ENCODE results near the gene TAPBP. TPM values are rescaled to one million over a fixed set of nuclear protein-coding genes. Genes with fewer than 3 reads are reported as not detected.

Gene TAPBP
- polyA plus RNA-seq, 3 donors = 138 to 228 (median 141) TPM

DNA sequence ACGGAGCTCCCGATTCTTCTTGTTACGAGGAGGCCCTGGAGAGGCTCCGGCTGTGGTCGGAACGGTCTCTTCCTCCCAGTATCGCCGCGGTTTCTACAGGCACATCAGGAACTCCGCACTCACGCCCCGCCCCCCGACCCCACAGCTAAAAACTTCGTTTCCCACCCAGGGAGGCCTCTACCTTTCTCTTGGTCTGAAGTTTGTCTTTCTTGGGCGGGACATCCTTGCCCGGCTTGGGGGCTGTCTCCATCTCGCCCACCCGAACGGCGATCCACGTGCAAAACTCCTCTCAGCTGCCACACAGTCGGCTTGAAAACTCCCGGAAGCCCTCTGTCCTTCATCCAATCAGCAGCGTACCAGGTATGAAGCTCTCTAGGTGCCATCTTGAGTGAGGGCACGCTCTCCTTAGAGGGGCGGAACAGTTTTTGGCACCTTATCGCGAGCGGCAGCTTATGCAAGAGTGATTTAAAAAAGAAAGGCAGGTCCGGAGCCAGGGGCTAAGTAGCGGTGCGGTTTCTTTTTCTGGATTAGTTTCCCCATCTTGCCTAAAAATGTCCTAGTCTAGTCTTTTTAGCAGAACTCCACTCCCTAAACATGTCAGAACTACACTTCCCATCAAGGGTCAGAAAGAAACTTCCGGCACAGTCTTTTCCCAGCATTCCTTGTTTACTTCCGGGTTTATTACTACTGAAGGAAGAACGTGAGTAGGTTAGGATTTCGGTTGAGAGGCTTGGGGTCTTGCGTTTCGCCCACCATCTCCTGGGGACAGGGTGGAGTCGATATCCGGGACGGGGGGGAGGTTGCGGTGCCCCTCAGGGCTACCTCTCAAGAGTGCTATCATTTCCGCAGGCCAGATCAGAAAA lies 24.7 kb downstream of the TAPBP start, which contains the start of the genes PFDN6 and WDR46:
PFDN6 (plus strand) TSS at position 681 of the 863 bp plus-strand sequence. CDS start 256 bp downstream, outside the sequence.
WDR46 (minus strand) TSS at position 319 of the 863 bp plus-strand sequence; CDS start at position 250, 69 bp downstream.
- no peaks in the 10 kb centered on the region for H3K9me3 ChIP-seq (replicated peaks in 1 of 2; ENCODE audit: control insufficient read depth in 1 of 2, insufficient read depth in 1 of 2, low read length in 2 of 2)
- under 1% methylated on average over 39 of the region's 43 CpGs for WGBS (ENCODE audit: insufficient coverage)
- H3K4me3 ChIP-seq (replicated peaks in 1 of 3; ENCODE audit: low read depth in 2 of 3, low read length in 3 of 3) = peak within 1 kb of the TSS; percentile 81 to 99 (median 82)
- TF ChIP-seq, protein P1, sequence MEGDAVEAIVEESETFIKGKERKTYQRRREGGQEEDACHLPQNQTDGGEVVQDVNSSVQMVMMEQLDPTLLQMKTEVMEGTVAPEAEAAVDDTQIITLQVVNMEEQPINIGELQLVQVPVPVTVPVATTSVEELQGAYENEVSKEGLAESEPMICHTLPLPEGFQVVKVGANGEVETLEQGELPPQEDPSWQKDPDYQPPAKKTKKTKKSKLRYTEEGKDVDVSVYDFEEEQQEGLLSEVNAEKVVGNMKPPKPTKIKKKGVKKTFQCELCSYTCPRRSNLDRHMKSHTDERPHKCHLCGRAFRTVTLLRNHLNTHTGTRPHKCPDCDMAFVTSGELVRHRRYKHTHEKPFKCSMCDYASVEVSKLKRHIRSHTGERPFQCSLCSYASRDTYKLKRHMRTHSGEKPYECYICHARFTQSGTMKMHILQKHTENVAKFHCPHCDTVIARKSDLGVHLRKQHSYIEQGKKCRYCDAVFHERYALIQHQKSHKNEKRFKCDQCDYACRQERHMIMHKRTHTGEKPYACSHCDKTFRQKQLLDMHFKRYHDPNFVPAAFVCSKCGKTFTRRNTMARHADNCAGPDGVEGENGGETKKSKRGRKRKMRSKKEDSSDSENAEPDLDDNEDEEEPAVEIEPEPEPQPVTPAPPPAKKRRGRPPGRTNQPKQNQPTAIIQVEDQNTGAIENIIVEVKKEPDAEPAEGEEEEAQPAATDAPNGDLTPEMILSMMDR (IDR thresholded peaks at IDR 0.05) = no peak
- peaks cover 42% of the 10 kb centered on the region for H4K20me1 ChIP-seq (ENCODE audit: insufficient read depth, low read length)
- intact Hi-C loops (cut with micrococcal nuclease) = loop anchor here in 1 of 2 donors (2.0 kb wide), 1 partner anchor 16 kb away; the partner anchor contains the start of gene RPS18
- peaks cover 19 to 23% of the 10 kb centered on the region in 2 donors for H3K4me1 ChIP-seq (ENCODE audit: control insufficient read depth in 1 of 2, insufficient read depth in 2 of 2, low read length in 2 of 2)
- peak within 1 kb of the TSS; percentile 90 for H3K4me2 ChIP-seq (replicated peaks; ENCODE audit: extremely low read depth, low read length, poor library complexity, severe bottlenecking)
- no peaks in the 10 kb centered on the region for H3K9me3 Mint-ChIP-seq
- peak within 1 kb of the TSS; percentile 68 for H3K9ac ChIP-seq (ENCODE audit: insufficient read depth, low read length, poor library complexity, severe bottlenecking)
- peak; percentile 77 to 91 (median 80) for DNase-seq
- H3K4me1 Mint-ChIP-seq = peaks cover 33% of the 10 kb centered on the region
- peaks cover 56 to 58% of the 10 kb centered on the region in 2 donors for H3K36me3 Mint-ChIP-seq
- peaks cover 42 to 70% of the 10 kb centered on the region in 2 donors for H3K36me3 ChIP-seq (replicated peaks in 1 of 2; ENCODE audit: control insufficient read depth in 1 of 2, insufficient read depth in 2 of 2, low read length in 2 of 2)
- peak within 1 kb of the TSS; percentile 91 for H2AFZ ChIP-seq (ENCODE audit: insufficient read depth, low read depth, low read length, poor library complexity, severe bottlenecking)
- H3K27ac Mint-ChIP-seq = peak within 1 kb of the TSS; percentile 89 to 96 (median 94)
- no peaks in the 10 kb centered on the region for H3K27me3 ChIP-seq (ENCODE audit: control insufficient read depth in 2 of 2, insufficient read depth in 2 of 2, low read length in 2 of 2)
- peaks cover 49% of the 10 kb centered on the region for H3K79me2 ChIP-seq (ENCODE audit: insufficient read depth, low read length)
- H3K27me3 Mint-ChIP-seq (ENCODE audit: low read depth in 3 of 3) = no peaks in the 10 kb centered on the region
- H3K4me3 Mint-ChIP-seq = peak within 1 kb of the TSS; percentile 99 to 100
- peak within 1 kb of the TSS; percentile 30 to 75 for H3K27ac ChIP-seq (ENCODE audit: low read depth in 1 of 2, low read length in 2 of 2)

DNA sequence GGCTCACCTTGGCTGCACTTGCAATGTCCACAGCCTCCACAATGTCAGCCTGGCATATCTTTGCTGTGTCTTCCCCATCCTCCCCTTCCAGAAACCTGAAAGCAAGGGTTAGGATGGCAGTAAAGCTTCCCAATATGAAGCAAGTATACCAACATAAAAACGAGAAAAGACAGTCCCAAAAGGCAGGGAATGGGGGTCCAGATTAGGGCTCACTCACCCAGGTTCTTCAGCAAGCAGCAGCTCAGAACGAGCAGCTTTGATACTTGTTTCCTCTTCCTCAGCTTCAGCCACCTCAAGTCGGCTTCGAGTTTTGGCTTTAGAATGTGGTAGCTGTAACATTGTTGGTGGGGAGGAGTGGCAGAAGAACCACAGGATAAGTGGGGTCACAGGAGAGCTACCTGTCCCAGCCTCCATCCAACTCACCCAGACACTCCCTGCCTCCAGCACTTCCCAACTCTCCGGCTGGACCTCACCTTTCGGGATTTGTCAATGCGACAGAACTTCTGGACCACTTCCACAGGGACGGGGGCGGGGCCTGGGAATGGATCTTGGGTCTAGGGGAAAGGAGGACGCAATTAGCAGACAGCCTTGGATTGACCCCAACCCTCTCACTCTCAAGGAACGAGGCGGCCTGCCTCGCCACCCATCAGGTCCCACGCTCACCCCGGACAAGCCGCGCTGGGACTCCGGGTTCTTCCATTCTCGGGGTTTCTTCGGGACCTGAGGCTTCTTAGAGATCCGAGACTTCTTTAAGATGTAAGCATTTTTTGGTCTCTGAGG lies 25.5 kb downstream of the TAPBP start:
- Mint-ChIP-seq H3K4me1 (peaks cover 31% of the 10 kb centered on the region), H3K27ac (peak overlapping the region; percentile 89 to 96 (median 94)), H3K27me3 (ENCODE audit: low read depth in 3 of 3) (no peaks in the 10 kb centered on the region), H3K4me3 (peak overlapping the region; percentile 99 to 100), H3K36me3 (peaks cover 50 to 56% of the 10 kb centered on the region in 2 donors), H3K9me3 (no peaks in the 10 kb centered on the region)
- TF ChIP-seq, protein P1 (IDR thresholded peaks at IDR 0.05) = no peak
- 8% methylated on average over 12 of the region's 21 CpGs for WGBS (ENCODE audit: insufficient coverage)
- H2AFZ ChIP-seq (ENCODE audit: insufficient read depth, low read depth, low read length, poor library complexity, severe bottlenecking) = peak overlapping the region; percentile 91
- no peaks in the 10 kb centered on the region for H3K27me3 ChIP-seq (ENCODE audit: control insufficient read depth in 2 of 2, insufficient read depth in 2 of 2, low read length in 2 of 2)
- peak overlapping the region; percentile 25 to 75 for H3K27ac ChIP-seq (ENCODE audit: low read depth in 1 of 2, low read length in 2 of 2)
- peaks cover 34% of the 10 kb centered on the region for H4K20me1 ChIP-seq (ENCODE audit: insufficient read depth, low read length)
- H3K9ac ChIP-seq (ENCODE audit: insufficient read depth, low read length, poor library complexity, severe bottlenecking) = peak overlapping the region; percentile 68
- no peaks in the 10 kb centered on the region for H3K9me3 ChIP-seq (replicated peaks in 1 of 2; ENCODE audit: control insufficient read depth in 1 of 2, insufficient read depth in 1 of 2, low read length in 2 of 2)
- H3K36me3 ChIP-seq (replicated peaks in 1 of 2; ENCODE audit: control insufficient read depth in 1 of 2, insufficient read depth in 2 of 2, low read length in 2 of 2) = peaks cover 39 to 70% of the 10 kb centered on the region in 2 donors
- intact Hi-C loops (cut with micrococcal nuclease) = loop anchor here in 1 of 2 donors (2.0 kb wide), 1 partner anchor 16 kb away; the partner anchor contains the start of gene RPS18
- DNase-seq = no peak
- peaks cover 48% of the 10 kb centered on the region for H3K79me2 ChIP-seq (ENCODE audit: insufficient read depth, low read length)
- H3K4me1 ChIP-seq (ENCODE audit: control insufficient read depth in 1 of 2, insufficient read depth in 2 of 2, low read length in 2 of 2) = peaks cover 19 to 23% of the 10 kb centered on the region in 2 donors
- peak overlapping the region; percentile 81 to 99 (median 82) for H3K4me3 ChIP-seq (replicated peaks in 1 of 3; ENCODE audit: low read depth in 2 of 3, low read length in 3 of 3)
- H3K4me2 ChIP-seq (replicated peaks; ENCODE audit: extremely low read depth, low read length, poor library complexity, severe bottlenecking) = peak overlapping the region; percentile 90
